ENCODE data around the gene GALM.
"Not testable (repeated sequence)": the region's sequence is repeated elsewhere in the genome, so short reads cannot be mapped to it uniquely, and the experiment has no call there.

Gene GALM

DNA sequence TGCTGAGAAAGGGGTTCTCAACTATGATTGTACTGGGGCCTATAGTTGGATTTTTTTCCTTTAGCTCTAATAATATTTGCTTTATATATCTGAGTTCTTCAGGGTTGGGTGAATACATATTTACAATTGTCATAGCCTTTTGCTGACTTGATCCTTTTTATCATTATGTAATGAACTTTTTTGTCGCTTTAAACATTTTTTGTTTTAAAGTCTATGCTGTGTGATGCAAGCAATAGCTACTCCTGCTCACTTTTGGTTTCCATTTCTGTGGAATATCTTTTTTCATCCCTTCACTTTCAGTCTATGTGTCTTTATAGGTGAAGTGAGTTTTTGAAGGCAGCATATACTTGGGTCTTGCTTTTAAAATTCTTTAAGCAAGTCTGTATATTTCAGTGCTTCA lies 49.0 kb downstream of the GALM start:
- not testable (repeated sequence) for DNase-seq

DNA sequence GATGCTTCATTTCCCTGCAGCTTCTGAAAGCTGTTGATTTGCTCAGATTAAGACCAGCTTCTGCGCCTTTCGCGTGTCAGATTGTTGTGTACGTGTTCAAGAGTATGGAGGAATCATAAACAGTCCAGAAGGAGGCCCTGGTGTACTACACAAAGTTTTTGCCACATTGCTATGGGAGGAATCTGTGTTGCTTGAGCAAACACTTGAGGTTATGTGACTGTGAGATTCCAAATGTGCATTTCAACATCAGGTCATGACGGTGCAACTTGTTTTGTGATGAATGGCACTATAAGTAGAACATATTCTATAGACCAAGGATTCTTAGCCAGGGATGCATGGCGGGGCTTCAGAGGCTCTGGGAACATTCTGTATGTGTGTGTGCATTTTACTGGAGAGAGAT lies 50.3 kb downstream of the GALM start:
- no peak for DNase-seq

DNA sequence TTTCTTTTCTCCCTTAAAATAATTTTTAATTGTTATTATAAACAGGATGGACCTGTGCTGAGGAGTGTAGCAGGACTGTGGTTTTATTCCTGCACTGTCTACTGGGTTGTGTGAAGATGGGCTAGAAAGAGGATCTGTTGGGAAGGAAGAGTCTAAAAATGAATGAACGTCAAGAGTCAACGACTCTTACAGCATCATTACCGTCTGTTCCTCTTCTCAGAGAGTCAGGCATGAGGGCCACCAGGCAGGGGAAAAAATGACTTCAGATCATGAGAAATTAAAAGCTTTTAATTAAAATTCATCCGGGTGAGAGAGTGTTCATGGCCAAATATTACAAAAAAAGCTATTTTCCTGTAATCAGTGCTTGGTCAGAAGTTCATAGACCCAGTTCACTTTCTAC lies 52.7 kb downstream of the GALM start:
- DNase-seq = no peak

DNA sequence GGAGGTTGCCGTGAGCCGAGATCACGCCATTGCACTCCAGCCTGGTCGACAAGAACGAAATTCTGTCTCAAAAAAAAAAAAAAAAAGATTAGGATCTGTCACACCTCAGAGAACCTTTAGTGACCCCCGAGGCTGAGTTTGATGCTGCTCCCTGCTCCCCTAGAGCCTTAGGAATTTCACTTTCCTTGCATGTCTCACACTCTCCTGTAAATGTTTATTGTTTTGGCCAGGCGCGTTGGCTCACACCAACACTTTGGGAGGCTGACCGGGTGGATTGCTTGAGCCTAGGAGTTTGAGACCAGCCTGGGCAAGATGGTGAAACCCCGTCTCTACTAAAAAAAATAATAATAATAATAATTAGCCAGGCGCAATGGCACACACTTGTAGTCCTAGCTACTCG lies 53.8 kb downstream of the GALM start:
- DNase-seq = no peak

DNA sequence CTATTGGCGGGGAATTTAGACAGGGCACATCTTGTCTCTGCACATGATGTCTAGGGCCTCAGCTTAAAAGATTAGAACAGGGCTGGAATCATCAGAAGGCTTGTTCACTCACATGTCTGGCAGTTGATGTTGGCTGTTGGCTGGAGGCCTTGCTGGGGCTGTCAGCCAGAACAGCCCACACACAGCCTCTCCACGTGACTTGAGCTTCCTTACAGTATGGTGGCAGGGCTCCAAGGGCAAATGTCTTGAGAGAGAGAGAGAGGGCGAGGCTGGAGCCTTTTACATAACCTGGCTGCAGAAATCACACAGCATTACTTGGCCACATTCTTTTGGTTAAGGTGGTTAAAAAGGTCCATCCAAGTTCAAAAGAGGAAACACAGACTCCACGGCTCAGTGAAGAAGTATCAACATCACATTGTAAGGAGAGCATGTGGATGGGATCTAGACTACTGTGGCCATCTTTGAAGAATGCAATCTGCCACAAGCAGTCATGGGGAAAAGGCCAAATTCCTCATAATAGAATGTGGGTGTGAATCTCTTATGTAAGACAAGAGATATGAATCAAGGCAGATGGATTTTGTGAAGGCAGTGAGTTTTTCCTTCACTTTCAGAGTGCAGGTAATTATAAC lies 54.8 kb downstream of the GALM start:
- no peak for DNase-seq

DNA sequence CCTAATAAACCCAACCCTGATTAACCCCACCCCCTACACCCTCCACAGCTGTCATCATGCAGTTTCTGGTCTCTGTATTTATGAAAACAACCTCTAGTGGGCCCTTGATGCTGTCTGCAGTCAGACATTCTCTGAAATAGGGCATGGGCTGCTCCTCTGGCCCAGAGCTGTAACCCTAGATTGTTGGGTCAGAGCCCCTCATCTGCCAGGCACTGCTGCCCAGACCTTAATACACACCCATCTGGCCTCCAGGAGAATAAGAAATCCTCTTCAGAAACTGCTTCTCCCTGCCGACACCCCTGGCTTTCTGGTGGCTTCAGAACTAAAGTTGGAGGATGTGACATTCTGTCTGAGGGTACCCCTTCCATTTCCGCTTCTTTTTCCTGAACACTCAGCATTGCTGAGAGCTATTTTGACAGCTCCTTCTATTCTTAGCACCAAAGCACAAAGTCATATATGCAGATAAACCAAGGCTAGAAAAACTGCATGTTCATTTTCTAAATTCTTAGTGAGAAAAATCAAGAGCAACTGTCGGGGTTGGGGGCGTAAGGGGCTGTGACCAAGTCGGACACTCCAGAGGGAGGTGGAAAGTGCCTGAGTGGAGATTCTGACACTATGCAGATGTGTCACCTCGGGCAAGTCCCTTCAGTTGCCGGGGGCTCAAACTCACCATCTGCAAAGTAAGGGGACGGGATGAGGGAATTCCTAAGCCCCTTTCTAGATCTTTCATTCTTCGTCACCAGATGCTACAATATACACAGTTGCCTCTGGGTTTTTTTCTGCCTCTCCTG lies 56.6 kb downstream of the GALM start:
- DNase-seq = peak; percentile 55

DNA sequence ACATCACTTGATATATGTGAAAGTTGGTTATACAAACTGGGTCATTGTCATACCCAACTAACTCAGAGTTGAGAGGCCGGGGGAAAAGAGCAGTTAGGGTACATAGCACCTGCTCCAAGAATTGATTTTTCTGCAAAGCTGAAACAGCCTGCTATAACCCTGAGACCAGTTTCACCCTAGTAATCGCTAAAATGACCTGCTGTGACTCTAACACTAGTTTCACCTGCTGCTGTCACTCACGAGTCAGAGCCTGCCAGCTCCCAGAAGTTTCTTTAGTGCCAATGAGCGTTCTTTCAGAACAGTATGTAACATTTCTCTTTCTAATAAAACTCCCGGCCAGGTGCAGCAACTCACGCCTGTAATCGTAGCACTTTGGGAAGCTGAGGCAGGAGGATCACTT lies 57.3 kb downstream of the GALM start:
- no peak for DNase-seq

DNA sequence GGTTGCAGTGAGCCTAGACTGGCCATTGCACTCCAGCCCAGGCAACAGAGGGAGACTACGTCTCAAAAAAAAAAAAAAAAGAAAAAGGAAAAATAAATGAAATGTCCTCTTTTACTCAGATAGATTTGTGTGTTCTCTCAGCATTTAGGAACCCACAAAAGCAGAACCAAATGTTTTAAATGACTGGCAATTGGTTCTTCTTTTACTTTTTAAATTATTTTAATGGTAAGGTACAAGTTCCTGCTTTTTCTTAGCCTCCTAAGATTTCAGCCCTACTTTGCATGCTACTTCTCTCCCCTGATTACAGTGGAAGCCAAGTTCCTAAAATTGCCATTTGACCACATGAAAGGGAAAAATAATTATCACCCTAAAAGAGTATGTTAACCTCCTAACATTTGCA lies 61.7 kb downstream of the GALM start:
- DNase-seq = no peak

DNA sequence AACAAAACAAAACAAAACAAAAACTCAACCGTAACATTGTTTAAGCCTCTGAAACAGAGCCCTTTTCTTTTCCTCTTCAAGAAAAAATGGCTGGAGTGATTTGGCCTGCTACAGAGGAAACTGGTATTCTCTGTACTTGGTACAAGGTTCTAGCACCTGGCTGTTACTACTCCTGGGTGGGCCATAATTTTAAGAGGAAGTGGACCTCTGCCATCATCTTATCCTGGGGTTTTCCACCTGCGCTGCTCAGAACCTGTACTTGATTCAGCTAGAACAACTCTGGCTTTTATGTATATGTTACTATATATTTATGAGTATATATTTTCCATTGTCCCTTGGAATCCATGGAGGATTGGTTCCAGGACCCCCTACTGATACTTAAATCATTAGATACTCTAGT lies 62.8 kb downstream of the GALM start:
- no peak for DNase-seq

DNA sequence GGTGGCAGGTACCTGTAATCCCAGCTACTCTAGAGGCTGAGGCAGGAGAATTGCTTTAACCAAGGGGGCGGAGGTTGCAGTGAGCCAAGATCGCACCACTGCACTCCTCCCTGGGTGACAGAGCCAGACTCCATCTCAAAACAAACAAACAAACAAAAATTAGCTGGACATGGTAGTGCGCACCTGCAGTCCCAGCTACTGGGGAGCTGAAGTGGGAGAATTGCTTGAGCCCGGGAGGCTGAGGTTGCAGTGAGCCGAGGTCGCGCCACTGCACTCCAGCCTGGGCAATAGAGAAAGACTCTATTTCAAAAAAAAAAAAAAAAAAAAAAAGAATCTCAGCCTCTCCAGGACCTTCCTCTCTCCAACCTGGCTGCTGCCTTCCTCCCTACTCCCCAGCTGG lies 65.2 kb downstream of the GALM start:
- no peak for DNase-seq

DNA sequence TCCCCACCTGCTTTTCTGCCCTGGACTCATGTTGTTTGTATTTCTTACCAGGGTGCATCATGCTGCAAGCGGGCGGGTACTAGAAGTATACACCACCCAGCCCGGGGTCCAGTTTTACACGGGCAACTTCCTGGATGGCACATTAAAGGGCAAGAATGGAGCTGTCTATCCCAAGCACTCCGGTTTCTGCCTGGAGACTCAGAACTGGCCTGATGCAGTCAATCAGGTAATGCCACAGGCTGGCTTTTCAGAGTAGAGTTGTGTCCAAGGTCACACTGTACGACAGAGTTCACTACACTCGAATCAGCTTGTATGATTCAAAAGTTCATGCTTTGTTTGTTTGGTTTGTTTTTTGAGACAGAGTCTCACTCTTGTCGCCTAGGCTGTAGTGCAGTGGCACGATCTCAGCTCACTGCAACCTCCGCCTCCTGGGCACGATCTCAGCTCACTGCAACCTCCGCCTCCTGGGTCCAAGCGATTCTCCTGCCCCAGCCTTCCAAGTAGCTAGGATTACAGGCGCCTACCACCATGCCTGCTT lies 65.8 kb downstream of the GALM start:
- DNase-seq = no peak

DNA sequence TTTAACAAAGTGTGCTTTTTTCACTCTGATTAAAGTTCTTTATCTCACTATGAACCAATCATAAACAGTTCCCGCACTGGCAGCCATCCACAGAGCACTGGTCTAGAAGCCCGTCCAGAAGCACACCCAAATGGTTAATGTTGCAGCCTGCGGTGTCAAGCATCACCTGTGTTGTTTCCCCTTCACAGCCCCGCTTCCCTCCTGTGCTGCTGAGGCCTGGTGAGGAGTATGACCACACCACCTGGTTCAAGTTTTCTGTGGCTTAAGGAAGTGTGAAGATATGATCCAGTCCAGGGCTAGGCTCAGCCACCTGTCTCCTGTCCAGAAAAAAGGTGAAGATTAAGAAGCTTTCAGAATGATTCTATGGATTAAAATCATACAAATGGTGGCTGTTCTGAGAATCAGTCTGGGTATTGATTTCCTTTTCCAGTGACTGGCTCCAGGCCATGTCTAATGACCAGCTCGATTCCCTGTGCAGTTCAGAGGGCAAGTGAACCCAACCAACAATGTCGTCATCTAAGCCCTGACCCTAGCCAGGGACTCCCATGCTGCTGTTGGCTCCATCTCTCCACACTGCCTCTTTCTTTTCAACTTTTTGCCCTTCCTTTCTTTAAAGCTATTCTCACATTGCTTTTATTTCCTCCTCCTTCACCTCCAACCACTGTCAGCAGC lies 67.5 kb downstream of the GALM start:
- DNase-seq = no peak

DNA sequence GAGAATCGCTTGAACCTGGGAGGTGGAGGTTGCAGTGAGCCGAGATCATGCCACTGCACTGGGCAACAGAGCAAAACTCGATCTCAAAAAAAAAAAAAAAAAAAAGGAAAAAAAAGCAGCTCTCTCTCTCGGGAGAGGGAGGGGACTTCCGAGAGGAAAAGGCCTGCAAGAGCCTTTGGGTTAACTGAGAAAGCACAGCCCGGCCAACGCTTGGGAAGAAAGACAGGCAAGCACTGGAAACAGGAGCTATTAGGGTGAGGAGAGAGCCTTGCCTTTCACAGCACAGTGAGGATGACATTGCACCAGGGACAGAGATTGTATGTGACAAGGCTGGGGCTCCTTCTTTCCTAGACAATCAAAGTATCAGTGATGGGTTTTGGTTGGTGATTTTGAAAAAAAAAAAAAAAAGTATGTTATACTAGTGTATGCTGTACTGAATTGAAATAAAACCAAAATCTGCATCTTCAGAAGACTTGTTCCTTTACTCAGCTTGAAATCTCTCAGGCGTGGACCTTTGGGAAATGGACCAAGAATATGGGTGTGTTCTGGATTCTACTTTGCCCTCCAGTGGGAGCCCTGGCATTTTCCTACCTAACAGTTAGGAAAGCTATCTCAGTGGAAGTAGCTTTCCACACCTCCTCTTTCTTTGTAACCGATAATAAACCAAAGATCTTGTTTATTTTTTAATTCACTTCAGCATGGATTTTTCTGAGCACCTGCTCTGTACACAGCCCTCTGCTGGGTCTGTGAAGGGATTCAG lies 68.6 kb downstream of the GALM start:
- DNase-seq = no peak

DNA sequence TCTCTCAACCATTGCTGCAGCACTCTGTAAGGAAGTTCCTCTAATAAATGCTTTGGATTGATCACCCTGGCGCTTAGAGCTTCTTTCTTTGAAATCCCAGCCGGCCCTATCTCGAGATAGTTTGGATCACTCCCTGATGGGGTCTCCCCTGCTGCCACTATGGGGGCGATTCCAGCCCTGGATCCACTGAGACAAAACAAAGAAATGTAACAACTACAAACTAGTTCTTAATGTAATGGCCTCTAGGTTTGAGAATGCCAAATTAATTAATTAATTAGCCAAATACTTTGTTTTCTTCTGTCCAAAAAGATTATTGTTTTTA lies 70.0 kb downstream of the GALM start:
- DNase-seq = no peak

DNA sequence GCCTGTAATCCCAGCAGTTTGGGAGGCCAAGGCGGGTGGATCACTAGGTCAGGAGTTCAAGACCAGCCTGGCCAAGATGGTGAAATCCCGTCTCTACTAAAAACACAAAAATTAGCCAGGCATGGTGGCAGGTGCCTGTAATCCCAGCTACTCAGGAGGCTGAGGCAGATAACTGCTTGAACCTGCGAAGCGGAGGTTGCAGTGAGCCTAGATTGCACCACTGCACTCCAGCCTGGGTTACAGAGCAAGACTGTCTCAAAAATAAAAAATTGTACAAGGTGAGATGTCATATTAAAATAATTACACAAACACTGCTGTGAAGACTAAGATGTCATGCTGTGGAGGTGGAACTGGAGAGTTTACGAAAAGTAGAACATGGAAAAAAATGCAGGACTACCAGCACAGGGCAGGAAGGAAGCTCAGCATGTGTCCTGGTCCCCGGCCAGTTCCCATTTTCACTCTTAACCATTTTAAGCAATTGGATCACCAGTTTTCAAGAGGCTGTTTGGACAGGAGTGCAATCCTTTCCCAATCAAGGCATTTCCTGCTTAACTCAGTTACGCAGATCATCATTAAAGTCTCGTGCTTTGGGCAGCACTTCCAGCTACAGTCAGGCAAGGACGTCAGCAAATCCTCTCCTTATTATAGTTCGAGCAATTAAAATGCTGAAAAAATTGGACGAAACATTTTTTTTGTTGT lies 71.2 kb downstream of the GALM start:
- not testable (repeated sequence) for DNase-seq

DNA sequence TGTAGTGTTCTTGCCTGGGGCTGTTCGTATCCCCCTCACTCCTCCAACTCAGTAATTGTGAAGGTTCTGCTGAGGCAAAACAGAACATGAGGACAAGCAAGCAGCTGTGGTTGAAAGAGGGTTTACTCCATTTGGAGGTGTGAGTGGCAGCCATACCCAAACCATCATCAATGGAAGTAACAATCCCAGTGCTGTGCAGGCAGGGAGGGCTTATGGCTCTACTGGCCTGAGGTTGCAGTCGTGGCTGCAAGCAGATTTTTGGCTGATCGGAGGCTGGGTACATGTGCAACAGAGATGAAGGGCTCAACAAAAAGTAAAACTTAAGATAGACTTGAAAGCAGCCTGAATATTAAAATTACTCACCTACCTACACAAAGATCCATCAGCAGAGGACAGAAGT lies 72.0 kb downstream of the GALM start:
- no peak for DNase-seq

DNA sequence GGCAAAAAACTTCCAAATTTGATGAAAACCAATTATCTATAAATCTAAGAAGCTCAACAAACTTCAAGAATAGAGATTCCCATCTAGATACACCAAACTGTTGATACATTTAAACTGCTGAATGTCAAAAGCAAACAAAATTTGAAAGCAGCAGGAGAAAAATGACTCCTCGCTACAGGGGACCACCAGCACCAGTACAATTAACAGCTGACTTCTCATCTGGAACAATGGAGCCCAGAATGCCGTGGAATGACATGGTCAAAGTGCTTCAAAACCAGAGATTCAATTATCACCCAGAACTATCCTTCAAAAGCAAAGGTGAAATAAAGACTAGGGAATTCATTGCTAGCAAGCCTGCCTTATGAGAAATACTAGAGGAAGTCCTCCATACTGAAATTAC lies 73.6 kb downstream of the GALM start:
- no peak for DNase-seq

DNA sequence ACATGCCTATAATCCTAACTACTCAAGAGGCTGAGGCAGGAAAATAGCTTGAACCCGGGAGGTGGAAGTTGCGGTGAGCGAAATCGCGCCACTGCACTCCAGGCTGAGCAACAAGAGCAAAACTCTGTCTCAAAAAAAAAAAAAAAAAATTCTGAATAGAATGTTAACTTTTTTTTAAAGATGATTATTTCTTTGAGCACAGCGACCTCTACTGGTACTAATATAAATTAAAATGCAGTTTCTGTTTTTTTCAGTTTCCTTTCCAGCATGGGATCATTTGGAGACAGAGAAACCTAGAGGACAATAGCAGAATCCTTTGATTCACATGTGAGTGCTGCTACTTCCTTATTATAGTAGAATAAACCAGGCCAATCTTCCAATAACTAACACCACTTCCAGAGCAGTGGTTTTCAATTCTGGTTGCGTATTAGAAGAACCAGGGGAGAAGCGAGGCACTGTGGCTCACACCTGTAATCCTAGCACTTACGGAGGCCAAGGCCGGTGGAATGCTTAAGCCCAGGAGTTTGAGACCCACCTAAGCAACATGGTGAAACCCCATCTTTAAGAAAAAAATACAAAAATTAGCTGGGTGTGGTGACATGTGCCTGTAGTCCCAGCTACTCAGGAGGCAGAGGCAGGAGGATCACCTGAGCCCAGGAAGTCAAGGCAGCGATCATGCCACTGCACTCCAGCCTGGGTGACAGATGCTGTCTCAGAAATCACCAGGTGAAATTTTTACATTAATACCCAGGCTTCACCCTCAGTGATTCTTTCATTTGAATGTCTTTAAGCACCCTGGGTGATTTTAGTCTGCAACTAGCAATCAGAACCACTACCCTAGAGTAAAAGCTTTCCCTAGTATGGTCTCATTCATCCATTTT lies 75.2 kb downstream of the GALM start:
- DNase-seq = no peak

DNA sequence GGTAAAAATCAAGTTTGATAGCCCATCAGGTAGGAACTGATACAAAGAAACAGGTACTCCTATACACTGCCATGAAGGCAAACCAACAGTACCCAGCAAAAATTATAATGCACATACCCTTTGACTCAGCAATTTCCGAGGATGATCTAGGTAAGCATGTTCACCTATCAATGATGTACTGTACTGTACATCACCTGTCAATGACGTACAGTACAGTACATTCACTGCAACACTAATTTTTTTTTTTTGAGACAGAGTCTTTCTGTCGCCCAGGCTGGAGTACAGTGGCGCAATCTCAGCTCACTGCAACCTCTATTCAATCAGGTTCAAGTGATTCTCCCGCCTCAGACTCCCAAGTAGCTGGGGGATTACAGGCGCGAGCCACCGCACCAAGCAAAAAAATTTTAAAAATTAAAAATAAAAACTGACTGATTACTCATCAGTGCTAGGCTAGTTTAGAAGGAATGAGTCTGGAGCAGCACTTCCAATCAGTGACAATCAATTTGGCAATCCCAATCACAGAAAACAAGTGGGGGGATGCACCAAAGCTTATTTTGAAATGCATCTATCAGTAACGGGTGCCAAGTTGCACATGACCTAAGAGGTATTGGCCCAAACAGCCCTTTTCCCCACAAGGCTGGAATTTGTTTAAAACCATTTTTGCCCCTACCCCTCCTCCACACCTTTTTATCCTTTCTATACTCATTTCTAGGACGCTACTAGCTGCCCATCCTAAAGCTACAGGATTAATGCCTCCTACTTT lies 77.1 kb downstream of the GALM start:
- no peak for DNase-seq

DNA sequence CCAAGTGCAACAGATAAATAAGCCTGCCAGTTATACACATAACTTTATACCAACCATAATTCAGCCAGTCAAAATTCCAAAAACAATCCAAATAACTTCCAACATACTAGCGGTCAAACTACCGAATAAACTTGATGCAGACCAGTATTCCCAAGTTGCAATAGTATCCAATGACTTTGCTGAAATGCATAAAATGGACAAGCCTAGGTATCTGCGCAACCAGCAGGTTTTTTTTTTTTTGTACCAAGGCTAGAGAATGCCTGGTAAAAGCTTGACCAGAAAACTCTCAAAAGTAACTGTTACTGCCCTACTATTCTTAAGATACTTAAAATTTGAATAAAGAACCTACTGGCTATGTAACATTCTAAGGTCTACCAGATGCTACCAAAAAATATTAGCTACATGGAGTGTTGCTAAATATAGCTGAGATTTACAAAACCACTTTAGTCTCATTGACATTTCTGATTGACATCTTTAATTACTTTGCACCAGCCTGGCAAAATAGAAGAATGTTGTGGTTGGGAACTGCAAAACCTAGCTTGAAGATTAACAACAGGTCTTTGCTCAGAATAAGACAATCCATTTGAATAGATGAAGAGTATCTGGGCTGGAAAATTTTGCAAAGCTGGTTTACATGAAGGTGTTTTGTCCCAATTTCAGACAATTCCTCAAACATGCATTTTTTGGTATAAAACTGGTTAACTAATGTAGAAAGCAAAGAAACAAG lies 77.9 kb downstream of the GALM start:
- DNase-seq = no peak

Data from activated CD8-positive, alpha-beta memory T cell treated with anti-CD3 and anti-CD28 coated beads, Interleukin-2, amount 50 U/mL, for 4 hours (primary cell).